GM12878 (cell line): Measurements from ENCODE around the gene EDARADD.

ENCODE experiments used
- CHD1 ChIP-seq: IDR thresholded peaks from 2 replicates; pipeline ENCODE4 v1.6.1; 2012; ENCODE audit warnings: low read depth, low read length, improper control_type of control experiment
- ESRRA ChIP-seq: IDR thresholded peaks from 2 replicates; pipeline ENCODE4 v1.6.1; 2012; ENCODE audit warnings: mild to moderate bottlenecking, low read length, improper control_type of control experiment
- EZH2 ChIP-seq: IDR thresholded peaks from 2 replicates; pipeline ENCODE4 v1.6.1; 2012; ENCODE audit warnings: low read depth, mild to moderate bottlenecking, control low read depth, inconsistent platforms, low read length, borderline replicate concordance; ENCODE audit not compliant: control insufficient read depth
- POLR2A ChIP-seq: IDR thresholded peaks from 2 replicates; pipeline ENCODE4 v1.6.1; 2011; ENCODE audit warnings: low read depth, mild to moderate bottlenecking, low read length
- SP1 ChIP-seq: IDR thresholded peaks from one replicate; pipeline ENCODE4 v1.6.1; 2011; ENCODE audit warnings: low read depth, low read length
- WRNIP1 ChIP-seq: IDR thresholded peaks from 2 replicates; pipeline ENCODE4 v1.6.1; 2011; ENCODE audit warnings: low read depth, low read length, improper control_type of control experiment, borderline replicate concordance
- TF ChIP-seq, protein P1 (sequence below), 3 experiments: IDR thresholded peaks in 2 of 3; conservative IDR thresholded peaks in 1 of 3; 2 replicates each; pipeline ENCODE4 v1.5.1; 2011; ENCODE audit warnings: low read depth in 3 of 3, low read length in 3 of 3, mild to moderate bottlenecking in 3 of 3, control low read depth in 2 of 3, moderate library complexity in 2 of 3, inconsistent platforms in 1 of 3, mixed read lengths in 1 of 3; ENCODE audit not compliant: control insufficient read depth in 2 of 3, insufficient read depth in 1 of 3; ENCODE audit errors: extremely low read depth in 1 of 3
- TF ChIP-seq, protein P2 (sequence below): IDR thresholded peaks from 2 replicates; pipeline ENCODE4 v1.6.1; 2011; ENCODE audit warnings: mild to moderate bottlenecking, low read depth, low read length, moderate library complexity; ENCODE audit not compliant: insufficient replicate concordance
- TF ChIP-seq, protein P3 (sequence below): IDR thresholded peaks from 2 replicates; pipeline ENCODE4 v1.6.1; 2012; ENCODE audit warnings: mild to moderate bottlenecking, low read depth, low read length
- TF ChIP-seq, protein P4 (sequence below): fragments of 450-650 bp; IDR thresholded peaks from 2 replicates; pipeline ENCODE4 v1.6.1; 2016; ENCODE audit warnings: mild to moderate bottlenecking, moderate library complexity, borderline replicate concordance

DNA sequence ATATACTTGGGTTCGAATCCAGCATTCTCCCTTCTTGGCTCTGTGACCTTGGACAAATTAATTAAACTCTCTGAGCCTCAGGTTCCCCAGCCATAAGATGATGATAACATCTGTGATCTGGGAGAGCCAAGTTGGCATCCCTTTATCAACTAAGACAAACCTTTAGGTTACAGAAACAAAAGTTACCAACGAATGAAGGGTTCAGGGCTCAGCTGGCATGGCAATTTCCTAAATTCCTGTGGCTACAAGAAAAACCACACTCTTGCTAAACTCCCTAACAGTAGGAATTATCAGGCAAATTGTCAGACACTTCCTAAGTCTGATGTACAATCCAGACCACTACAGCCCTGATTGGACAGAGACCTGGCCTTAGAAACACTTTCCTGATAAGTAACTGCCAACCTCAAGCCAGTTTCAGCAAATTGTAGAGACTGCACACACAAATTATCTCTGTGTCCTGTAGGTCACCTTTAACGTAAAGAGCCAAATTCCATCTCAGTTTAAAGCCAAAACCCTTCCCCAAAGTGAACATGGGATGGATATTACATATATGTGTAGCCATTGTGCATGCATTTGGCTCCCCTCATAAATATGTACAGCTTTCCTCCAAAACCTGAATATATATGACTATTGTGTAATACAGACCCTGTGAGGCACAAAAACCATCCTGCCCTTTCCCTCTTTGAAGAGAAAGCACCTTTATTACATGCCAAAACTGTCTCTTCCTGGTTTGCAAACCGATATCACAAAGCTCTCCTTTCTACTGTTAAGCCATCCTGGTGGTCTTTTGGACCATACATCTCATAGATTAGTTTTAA lies 39.5 kb upstream of the EDARADD start:
- TF ChIP-seq CHD1 (no peak), WRNIP1 (no peak), POLR2A (no peak), EZH2 (no peak), ESRRA (no peak), SP1 (no peak)
- TF ChIP-seq, protein P1, sequence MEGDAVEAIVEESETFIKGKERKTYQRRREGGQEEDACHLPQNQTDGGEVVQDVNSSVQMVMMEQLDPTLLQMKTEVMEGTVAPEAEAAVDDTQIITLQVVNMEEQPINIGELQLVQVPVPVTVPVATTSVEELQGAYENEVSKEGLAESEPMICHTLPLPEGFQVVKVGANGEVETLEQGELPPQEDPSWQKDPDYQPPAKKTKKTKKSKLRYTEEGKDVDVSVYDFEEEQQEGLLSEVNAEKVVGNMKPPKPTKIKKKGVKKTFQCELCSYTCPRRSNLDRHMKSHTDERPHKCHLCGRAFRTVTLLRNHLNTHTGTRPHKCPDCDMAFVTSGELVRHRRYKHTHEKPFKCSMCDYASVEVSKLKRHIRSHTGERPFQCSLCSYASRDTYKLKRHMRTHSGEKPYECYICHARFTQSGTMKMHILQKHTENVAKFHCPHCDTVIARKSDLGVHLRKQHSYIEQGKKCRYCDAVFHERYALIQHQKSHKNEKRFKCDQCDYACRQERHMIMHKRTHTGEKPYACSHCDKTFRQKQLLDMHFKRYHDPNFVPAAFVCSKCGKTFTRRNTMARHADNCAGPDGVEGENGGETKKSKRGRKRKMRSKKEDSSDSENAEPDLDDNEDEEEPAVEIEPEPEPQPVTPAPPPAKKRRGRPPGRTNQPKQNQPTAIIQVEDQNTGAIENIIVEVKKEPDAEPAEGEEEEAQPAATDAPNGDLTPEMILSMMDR (IDR thresholded peaks at IDR 0.05 in 2 of 3, conservative IDR thresholded peaks at IDR 0.05 in 1 of 3; ENCODE audit: control insufficient read depth in 2 of 3, extremely low read depth in 1 of 3, insufficient read depth in 1 of 3, low read depth in 3 of 3, low read length in 3 of 3), result no peak
- TF ChIP-seq, protein P2, sequence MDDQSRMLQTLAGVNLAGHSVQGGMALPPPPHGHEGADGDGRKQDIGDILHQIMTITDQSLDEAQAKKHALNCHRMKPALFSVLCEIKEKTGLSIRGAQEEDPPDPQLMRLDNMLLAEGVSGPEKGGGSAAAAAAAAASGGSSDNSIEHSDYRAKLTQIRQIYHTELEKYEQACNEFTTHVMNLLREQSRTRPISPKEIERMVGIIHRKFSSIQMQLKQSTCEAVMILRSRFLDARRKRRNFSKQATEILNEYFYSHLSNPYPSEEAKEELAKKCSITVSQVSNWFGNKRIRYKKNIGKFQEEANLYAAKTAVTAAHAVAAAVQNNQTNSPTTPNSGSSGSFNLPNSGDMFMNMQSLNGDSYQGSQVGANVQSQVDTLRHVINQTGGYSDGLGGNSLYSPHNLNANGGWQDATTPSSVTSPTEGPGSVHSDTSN, result no peak
- TF ChIP-seq, protein P3, sequence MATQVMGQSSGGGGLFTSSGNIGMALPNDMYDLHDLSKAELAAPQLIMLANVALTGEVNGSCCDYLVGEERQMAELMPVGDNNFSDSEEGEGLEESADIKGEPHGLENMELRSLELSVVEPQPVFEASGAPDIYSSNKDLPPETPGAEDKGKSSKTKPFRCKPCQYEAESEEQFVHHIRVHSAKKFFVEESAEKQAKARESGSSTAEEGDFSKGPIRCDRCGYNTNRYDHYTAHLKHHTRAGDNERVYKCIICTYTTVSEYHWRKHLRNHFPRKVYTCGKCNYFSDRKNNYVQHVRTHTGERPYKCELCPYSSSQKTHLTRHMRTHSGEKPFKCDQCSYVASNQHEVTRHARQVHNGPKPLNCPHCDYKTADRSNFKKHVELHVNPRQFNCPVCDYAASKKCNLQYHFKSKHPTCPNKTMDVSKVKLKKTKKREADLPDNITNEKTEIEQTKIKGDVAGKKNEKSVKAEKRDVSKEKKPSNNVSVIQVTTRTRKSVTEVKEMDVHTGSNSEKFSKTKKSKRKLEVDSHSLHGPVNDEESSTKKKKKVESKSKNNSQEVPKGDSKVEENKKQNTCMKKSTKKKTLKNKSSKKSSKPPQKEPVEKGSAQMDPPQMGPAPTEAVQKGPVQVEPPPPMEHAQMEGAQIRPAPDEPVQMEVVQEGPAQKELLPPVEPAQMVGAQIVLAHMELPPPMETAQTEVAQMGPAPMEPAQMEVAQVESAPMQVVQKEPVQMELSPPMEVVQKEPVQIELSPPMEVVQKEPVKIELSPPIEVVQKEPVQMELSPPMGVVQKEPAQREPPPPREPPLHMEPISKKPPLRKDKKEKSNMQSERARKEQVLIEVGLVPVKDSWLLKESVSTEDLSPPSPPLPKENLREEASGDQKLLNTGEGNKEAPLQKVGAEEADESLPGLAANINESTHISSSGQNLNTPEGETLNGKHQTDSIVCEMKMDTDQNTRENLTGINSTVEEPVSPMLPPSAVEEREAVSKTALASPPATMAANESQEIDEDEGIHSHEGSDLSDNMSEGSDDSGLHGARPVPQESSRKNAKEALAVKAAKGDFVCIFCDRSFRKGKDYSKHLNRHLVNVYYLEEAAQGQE, result no peak
- TF ChIP-seq, protein P4, sequence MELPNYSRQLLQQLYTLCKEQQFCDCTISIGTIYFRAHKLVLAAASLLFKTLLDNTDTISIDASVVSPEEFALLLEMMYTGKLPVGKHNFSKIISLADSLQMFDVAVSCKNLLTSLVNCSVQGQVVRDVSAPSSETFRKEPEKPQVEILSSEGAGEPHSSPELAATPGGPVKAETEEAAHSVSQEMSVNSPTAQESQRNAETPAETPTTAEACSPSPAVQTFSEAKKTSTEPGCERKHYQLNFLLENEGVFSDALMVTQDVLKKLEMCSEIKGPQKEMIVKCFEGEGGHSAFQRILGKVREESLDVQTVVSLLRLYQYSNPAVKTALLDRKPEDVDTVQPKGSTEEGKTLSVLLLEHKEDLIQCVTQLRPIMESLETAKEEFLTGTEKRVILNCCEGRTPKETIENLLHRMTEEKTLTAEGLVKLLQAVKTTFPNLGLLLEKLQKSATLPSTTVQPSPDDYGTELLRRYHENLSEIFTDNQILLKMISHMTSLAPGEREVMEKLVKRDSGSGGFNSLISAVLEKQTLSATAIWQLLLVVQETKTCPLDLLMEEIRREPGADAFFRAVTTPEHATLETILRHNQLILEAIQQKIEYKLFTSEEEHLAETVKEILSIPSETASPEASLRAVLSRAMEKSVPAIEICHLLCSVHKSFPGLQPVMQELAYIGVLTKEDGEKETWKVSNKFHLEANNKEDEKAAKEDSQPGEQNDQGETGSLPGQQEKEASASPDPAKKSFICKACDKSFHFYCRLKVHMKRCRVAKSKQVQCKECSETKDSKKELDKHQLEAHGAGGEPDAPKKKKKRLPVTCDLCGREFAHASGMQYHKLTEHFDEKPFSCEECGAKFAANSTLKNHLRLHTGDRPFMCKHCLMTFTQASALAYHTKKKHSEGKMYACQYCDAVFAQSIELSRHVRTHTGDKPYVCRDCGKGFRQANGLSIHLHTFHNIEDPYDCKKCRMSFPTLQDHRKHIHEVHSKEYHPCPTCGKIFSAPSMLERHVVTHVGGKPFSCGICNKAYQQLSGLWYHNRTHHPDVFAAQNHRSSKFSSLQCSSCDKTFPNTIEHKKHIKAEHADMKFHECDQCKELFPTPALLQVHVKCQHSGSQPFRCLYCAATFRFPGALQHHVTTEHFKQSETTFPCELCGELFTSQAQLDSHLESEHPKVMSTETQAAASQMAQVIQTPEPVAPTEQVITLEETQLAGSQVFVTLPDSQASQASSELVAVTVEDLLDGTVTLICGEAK, result no peak
